PC-3 (cell line): ENCODE data around the gene C1orf94.

ENCODE experiments used
- CTCF ChIP-seq: fragments of 300-600 bp; sonication (generic); conservative IDR thresholded peaks from 2 replicates; pipeline ENCODE4 v1.5.1; 2017; ENCODE audit warnings: antibody characterized with exemption, low read depth, mild to moderate bottlenecking, low read length
- EZH2 ChIP-seq: fragments of 300-600 bp; sonication (generic); IDR thresholded peaks from one replicate; pipeline ENCODE4 v1.6.1; 2017; ENCODE audit warnings: antibody characterized with exemption, mild to moderate bottlenecking, low read length; ENCODE audit not compliant: unreplicated experiment

DNA sequence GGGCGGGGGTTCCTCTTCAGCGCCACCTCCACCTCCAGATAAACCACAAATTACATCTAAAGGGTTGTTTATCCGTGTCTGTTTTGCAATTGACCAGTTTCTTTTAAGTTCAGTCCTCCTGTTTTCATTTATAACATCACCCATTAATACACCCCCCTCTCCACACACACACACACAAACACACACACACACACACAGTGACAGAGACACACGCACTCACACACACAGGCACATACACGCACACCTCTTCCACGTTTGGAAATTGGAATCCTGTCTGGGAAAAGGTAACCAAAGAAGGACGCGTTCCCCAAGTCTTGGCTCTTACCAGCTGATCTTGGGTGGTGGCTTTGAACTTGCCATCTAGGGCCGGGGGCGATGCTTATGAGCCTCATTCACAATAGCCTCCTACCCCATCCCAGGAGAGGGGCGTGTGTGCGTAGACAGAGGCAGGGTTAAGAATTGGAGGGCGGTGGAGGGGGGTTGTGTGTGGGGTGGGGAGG is 11.2 kb upstream of the C1orf94 start:
- no peak for TF ChIP-seq EZH2
- no peak for TF ChIP-seq CTCF
